ENCODE measurements around the gene CES2. TPM values are rescaled to one million over a fixed set of nuclear protein-coding genes. Genes with fewer than 3 reads are reported as not detected.

Gene CES2
- total and polyA plus RNA-seq, 9 of the 15 experiments (the other 6 are each of a cell fraction or from before 2014, with no cell fraction given) = 2.2 to 37.9 (median 24.4) TPM

- DNase-seq (ENCODE audit: extremely low read depth in 1 of 4, low spot score in 3 of 4) = no peak
- Histone ChIP-seq H3K9me3 (replicated peaks; ENCODE audit: control insufficient read depth, insufficient read depth, low read depth, low read length) (no peaks in the 10 kb centered on the region), H3K9me1 (ENCODE audit: control insufficient read depth, insufficient read depth, low read length) (no peaks in the 10 kb centered on the region), H2AFZ (ENCODE audit: low read depth, low read length) (no peak overlapping the region), H3K4me3 (no peak overlapping the region), H3K27me3 (ENCODE audit: control insufficient read depth in 2 of 2, insufficient read depth in 2 of 2, low read length in 2 of 2) (no peaks in the 10 kb centered on the region), H3K27ac (ENCODE audit: extremely low read depth, low read depth, low read length) (no peak overlapping the region), H3K36me3 (ENCODE audit: control insufficient read depth, insufficient read depth, low read length) (peaks cover 57% of the 10 kb centered on the region), H3K9ac (ENCODE audit: insufficient read depth in 1 of 2, low read depth in 2 of 2, low read length in 2 of 2) (no peak overlapping the region), H4K20me1 (replicated peaks; ENCODE audit: control insufficient read depth, insufficient read depth, low read length) (no peaks in the 10 kb centered on the region; the same call in 1 of the 2 replicates), H3K79me2 (ENCODE audit: control insufficient read depth, insufficient read depth, low read length) (no peaks in the 10 kb centered on the region), H3K4me2 (ENCODE audit: insufficient read depth, low read length) (no peak overlapping the region), H3K4me1 (replicated peaks in 1 of 2; ENCODE audit: control insufficient read depth in 2 of 2, insufficient read depth in 2 of 2, low read length in 2 of 2) (peaks cover 13% of the 10 kb centered on the region in 2 experiments; a peak in 4 of 5 replicates)
- WGBS (ENCODE audit: insufficient coverage, low coverage, missing lambda C conversion rate) = 82% methylated on average over 6 of the region's 6 CpGs
- CTCF ChIA-PET (ENCODE audit: low intra/inter-chr PET ratio) = no interaction called here
- no TSS peak for BruUV-seq (replicated peaks)
- POLR2A ChIA-PET = interaction anchor here (0.6 to 0.9 kb wide), 3 partner anchors 46 to 250 kb away, joined by 3 read pairs; partner anchors contain the start of gene CIAO2B
- in situ Hi-C loops (cut with MboI) (no loop called here), intact Hi-C loops (cut with micrococcal nuclease) (no loop called here)
- no peak for ATAC-seq
- TF ChIP-seq HOMEZ (CRISPR knock-in tag; IDR thresholded peaks at IDR 0.05) (no peak), HNRNPK (IDR thresholded peaks at IDR 0.05; ENCODE audit: low read depth, low read length, poor library complexity, severe bottlenecking) (no peak), HBP1 (CRISPR knock-in tag; IDR thresholded peaks at IDR 0.05) (no peak), ZNF551 (CRISPR knock-in tag; IDR thresholded peaks at IDR 0.05) (no peak), TCF7L2 (IDR thresholded peaks at IDR 0.05; ENCODE audit: low read depth, low read length) (no peak), NEUROD1 (IDR thresholded peaks at IDR 0.05; ENCODE audit: borderline replicate concordance, low read depth, low read length, partially characterized antibody) (no peak), ZNF655 (CRISPR knock-in tag; IDR thresholded peaks at IDR 0.05) (no peak), SLC30A9 (CRISPR knock-in tag; IDR thresholded peaks at IDR 0.05) (no peak), RAD21 (CRISPR knock-in tag; conservative IDR thresholded peaks at IDR 0.05 in 1 of 2, IDR thresholded peaks at IDR 0.05 in 1 of 2) (no peak), NFE2 (IDR thresholded peaks at IDR 0.05; ENCODE audit: low read depth) (no peak), FOXK2 (conservative IDR thresholded peaks at IDR 0.05 in 1 of 2, IDR thresholded peaks at IDR 0.05 in 1 of 2; ENCODE audit: low read depth in 2 of 2) (no peak), ZNF124 (CRISPR knock-in tag; IDR thresholded peaks at IDR 0.05) (no peak), ADNP (tag; IDR thresholded peaks at IDR 0.05) (no peak), STAT5B (CRISPR knock-in tag; IDR thresholded peaks at IDR 0.05) (no peak), MTF1 (CRISPR knock-in tag; IDR thresholded peaks at IDR 0.05; ENCODE audit: borderline replicate concordance) (no peak), FOXM1 (IDR thresholded peaks at IDR 0.05; ENCODE audit: low read depth) (no peak), FOXM1 (CRISPR knock-in tag; IDR thresholded peaks at IDR 0.05; ENCODE audit: low read depth) (no peak), SNRNP70 (optimal IDR thresholded peaks at IDR 0.05; ENCODE audit: low read depth, low read length) (no peak)
- FAIRE-seq = no peak
Observed at GRCh38 chr16:66888647-66889615, 46.4 kb upstream of the CES2 start.
